Activated effector memory CD4-positive, alpha-beta T cell treated with anti-CD3 and anti-CD28 coated beads, Interleukin-2, amount 50 U/mL, for 16 hours (primary cell): ENCODE data around the gene FITM1.

ENCODE experiments used
- DNase-seq: peaks from one replicate; pipeline ENCODE4 v3.0.0-alpha.2; 2020

The FITM1 gene

DNA sequence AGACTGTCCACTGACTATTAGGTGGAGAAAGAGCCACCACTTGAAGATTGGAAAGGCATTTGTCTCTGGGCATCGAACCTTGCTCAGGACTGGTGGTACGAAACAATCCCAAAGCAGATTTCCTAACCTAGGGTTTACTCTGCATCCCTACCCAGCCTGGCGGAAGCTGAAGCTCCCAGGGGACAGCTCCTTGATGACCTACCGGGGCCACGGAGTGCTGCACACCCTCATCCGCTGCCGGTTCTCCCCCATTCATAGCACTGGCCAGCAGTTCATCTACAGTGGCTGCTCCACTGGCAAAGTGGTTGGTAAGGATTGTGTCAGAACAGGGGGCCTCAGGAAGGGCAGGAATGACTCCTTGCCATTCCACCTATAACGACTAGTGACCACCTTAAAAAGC lies 9.2 kb upstream of the FITM1 start:
- no peak for DNase-seq

DNA sequence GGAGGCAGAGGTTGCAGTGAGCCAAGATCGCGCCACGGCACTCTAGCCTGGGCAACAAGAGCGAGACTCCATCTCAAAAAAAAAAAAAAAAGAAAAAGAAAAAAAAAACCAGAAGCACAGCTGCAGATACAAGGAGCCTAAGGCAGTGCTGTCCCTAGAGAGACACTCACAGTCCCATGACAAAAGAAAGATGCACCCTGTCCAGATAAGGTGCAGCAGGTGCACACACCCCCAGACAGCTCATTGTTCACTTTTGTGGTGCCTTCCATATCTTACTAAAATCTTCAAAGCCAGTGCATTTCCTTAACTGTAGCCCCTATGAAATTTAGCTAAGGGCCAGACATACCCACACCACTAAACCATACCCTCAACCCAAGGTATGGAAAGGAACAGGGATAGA lies 8.0 kb upstream of the FITM1 start:
- DNase-seq, result no peak

DNA sequence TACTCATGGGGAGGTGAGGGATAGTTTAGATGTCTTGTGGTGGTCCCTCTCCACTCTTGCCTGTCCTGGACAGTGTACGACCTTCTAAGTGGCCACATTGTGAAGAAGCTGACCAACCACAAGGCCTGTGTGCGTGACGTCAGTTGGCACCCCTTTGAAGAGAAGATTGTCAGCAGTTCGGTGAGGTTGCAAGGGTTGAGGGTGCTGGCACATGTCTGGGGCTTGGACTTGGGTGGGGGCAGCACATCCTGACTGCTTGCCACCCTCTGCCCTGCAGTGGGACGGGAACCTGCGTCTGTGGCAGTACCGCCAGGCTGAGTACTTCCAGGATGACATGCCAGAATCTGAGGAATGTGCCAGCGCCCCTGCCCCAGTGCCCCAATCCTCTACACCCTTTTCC lies 7.6 kb upstream of the FITM1 start:
- DNase-seq, result no peak

DNA sequence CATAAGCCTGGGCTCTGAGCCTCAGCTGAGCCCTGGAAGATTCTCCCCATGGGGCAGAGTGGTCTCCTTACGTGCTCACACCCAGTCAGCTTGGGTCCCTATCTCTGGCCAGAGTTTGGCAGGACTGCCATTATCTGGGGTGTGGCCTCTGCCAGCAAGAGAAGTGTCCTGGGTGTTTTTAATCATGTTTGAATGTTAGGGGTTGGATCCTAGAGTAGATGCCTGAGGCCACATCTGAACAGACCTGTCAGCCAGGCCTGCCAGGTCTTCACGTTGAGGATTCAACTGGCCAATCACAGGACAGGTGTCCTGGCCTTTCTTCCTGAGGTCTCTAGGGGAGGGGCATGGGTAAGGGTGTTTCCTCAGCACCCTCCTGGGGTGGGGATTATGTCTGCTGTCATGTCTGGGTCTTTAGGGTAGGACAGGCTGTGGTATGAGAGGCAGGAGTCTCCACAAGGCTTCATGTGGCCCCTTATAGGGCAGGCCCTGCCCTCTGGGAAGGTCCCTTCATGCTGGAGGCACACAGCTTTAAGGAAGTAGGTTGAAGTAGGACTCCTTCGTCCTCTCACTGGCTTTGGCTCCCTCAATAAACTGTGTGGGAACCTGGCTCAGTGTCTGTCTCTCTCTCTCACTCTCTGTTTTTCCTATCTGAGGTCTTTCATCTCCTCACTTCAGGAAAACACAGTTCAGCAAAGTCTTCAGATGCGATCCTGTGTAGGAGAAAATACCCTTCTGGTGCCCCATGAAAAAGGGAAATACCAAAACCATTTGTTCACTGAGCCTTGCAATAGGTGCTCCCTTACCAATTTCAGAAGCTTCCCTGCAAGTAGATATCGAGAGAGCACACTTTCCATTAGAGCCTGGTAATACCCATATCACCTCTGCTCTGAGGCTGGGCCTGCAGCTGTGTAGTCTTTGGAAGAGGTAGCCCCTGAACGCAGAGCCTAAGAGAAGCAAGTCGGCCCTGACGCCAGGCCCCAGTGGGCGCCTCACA lies 6.7 kb upstream of the FITM1 start:
- DNase-seq, result no peak

DNA sequence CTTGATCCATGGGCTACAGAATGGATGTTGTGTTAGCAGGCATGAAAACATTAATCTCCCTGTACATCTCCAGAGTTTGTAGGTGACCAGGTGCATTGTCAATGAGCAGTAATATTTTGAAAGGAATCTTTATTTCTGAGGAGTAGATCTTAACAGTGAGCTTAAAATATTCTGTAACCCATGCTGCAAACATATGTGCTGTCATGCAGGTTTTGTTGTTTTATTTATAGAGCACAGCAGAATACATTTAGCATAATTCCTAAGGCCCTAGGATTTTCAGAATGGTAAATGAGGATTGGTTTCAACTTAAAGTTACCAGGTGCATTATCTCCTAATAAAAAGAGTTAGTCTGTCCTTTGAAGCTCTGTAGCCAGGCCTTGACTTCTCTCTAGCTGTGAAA lies 3.5 kb upstream of the FITM1 start:
- DNase-seq, result no peak

DNA sequence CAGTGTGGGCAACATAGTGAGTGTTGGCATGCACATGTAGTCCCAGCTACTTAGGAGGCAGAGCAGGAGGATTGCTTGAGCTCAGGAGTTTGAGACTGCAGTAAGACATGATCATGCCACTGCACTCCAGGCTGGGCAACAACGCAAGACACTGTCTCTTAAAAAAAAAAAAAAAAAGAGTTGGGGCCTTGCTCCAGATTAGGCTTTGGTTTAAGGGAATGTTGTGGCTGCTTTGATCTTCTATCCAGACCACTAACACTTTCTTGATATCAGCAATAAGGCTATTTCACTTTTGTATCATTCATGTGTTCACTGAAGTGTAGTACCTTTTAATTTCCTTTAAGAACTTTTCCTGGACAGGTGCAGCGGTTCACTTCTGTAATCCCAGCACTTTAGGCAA lies 2.8 kb upstream of the FITM1 start:
- no peak for DNase-seq

DNA sequence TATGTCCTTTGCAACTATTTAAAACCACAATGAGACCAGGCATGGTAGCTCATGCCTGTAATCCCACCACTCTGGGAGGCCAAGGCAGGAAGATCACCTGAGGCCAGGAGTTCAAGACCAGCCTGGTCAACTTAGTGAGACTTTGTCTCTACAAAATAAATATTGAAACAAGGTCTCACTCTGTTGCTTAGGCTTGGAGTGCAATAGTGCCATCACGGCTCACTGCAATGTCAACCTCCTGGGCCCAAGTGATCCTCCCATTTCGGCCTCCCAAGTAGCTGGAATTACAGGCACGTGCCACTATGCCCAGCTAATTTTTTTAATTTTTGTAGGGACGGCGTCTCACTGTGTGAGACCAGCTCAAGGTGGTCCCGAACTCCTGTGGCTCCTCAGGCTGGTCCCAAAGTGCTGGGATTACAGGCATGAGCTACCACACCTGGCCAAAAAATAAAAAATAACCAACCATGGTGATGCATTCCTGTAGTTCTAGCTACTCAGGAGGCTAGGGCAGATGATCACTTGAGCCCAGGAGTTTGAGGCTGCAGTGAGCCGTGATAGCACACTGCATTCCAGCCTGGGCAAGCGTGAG lies 955 bp upstream of the FITM1 start:
- DNase-seq, result no peak

DNA sequence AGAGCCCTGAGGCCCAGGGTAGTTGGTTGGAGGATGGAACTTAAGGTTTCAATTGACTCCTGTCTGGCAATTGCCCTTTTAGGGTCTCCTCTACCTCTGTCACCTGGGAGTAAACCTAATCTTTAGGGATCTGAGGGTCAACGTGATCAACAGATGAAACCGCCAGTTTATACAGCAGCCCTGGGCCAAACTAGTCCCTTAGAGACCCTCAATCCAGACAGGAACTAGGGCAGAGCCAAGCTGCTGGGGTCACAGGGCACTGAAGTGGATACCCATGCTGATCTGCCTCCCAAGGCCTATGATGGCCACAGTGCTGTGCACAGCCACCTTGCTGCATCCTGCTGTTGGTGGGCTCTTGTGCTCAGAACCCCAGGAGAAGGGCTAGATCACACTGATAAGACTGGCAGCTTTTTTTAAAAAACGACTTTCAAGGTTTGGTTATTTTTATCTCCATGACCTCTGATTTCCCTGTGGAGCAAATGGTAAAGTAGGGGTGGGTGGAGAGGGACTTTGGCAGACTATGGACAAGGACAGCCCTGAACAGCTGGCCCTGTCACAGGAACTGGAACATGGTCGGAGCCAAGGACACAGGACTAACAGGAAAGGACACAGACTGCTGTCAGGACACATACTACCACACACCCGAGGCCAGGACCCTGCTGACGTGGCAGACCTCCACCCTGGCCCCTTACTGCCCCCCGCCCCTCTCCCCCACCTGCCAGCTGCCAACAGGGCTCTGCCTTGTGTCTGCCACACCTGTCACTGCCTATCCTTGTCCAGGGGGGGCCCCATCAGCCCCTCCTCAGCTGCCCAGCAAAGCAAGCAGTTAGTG lies 474 bp downstream of the FITM1 start:
- DNase-seq, result peak; percentile 31

DNA sequence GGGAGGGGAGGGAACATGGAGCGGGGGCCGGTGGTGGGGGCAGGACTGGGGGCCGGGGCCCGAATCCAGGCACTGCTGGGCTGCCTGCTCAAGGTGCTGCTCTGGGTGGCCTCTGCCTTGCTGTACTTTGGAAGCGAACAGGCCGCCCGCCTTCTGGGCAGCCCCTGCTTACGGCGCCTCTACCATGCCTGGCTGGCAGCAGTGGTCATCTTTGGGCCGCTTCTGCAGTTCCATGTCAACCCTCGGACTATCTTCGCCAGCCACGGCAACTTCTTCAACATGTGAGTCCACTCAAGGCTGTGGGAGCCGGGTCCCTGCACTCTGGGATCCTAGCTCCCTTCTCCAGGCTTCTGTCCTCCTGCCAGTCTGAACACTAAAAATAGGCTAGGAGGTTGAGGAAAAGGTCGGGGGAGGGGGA lies 1.1 kb downstream of the FITM1 start:
- DNase-seq, result peak; percentile 57

DNA sequence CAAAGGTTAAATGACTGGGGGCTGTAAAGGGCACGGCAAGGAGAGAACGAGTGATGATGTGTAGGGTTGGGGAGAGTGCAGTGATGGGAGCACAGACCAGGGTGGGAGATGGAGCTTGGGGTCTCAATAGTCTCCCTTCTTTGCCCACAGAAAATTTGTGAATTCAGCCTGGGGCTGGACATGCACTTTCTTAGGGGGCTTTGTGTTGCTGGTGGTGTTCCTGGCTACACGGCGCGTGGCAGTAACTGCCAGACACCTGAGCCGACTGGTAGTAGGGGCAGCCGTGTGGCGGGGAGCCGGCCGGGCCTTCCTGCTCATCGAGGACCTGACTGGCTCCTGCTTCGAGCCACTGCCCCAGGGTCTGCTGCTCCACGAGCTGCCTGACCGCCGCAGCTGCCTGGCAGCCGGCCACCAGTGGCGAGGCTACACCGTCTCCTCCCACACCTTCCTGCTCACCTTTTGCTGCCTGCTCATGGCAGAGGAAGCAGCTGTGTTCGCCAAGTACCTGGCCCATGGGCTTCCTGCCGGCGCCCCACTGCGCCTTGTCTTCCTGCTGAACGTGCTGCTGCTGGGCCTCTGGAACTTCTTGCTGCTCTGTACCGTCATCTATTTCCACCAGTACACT lies 1.7 kb downstream of the FITM1 start:
- DNase-seq, result peak; percentile 73

DNA sequence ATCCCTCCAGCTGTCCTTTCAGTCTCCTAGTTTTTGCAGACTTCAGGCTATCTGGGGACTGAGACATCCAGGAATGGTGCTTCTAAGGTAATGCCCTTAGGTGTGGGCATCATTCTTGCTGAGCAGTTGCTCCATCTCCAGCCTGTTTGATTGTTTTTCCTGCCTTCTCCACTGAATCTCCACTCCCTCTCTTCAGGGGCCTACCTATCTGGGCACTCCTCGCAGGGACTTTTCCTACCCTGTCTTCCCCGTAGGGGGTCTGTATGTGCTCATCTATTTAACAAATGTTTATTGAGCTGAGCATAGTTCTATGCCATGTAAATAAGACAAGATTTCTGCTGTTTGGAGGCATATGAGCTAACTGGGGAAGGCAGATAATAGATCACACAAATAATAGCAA lies 2.5 kb downstream of the FITM1 start:
- no peak for DNase-seq

DNA sequence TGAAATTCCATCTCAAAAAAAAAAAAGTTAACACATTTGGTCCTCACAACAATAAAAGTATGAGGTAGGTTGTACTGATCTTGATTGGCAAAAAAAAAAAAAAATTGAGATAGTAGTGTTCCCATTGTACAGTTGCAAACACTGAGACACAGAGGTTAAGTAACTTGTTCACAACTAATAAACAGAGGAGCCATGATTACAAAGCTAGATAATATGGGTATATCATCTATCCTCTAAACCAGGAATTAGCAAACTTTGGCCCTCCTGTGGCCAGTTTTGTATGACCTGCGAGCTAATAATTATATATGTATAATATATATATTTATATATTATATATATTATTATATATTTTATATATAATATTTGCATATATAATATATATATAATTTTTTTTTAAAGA lies 3.3 kb downstream of the FITM1 start:
- DNase-seq, result no peak

DNA sequence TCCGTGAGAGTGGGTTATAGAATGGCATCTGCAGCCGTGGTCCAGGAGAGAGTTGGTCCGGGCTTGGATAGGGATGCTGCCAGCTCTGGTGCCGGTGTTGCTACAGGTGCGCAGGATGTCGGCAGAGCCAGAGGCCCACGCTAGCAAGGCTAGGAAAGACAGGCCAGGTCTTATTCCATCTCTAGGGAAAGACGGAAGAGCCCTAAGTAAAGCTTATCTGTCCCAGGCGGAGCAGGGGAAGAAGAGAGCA lies 5.0 kb downstream of the FITM1 start:
- DNase-seq, result no peak

DNA sequence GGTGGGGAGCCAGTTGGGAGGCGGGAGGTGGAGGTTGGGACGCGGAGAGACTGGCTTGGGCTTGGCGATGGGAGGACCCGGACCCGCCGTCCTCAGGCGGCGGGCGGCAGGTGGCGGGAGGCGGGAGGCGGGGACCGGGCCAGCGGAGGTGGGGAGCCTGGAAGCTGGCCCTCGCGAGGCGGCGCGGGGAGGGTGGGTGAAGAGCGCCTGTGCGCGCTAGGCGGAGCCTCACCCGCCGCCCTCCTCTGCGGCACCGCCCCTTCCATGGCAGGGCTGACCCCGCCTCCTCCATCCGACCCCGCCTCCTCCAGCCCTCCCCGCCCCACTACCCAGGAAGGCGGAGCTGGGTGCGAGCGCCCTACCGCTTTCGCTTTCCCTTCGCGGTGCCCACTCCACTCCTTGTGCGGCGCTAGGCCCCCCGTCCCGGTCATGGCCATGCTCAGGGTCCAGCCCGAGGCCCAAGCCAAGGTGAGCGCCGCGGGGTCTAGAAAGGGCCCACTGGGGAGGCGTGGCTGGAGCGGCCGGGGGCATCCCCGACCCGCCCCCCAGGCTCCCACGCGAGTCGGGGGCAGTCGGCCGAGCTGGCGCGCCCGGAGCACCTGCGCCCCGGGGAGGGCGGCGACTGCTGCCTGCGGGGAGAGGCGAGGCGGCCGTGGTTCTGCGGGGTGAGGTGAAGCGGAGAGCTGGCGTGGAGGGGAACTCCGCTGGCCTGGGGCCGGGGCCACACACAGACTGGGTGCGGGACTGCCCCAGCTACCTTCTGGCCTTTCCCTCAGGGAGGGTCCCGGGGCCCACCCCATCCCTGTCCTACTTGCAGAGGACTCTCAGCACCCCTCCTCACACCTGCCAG lies 5.6 kb downstream of the FITM1 start, which contains the start of gene PSME1:
TSS of gene PSME1 (plus strand) at position 361 of the 850 bp plus-strand sequence. CDS start at position 430, 69 bp downstream.
- peak; percentile 97 for DNase-seq

DNA sequence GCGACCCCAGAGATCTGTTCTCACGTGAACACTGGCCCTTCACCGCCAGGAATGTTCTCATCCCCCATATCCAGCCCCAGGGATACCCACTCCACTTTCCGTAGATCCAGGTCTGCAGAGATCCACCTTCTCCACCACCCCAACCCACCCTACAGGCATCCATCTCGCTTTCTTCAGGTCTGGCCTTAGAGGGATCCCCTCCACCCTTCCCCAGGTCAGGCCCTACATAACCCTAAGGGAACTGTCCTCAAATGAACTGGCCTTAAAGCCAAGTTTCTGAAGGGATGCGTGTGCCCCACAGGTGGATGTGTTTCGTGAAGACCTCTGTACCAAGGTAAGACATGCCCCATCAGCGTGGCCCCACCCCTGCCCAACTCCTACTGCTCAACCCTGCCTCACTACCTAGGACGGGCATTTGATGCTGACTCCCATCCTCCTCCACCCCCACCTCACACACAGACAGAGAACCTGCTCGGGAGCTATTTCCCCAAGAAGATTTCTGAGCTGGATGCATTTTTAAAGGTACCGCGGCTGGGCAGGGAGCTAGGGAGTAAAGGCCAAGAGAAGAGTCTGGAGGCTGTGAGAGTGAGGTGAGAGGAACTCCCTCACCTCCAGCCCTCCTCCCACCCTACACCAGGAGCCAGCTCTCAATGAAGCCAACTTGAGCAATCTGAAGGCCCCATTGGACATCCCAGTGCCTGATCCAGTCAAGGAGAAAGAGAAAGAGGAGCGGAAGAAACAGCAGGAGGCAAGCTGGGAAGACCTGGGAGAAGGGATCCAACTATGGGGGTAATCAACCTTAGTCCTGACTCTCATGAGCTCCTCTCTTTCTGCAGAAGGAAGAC lies 6.4 kb downstream of the FITM1 start:
- no peak for DNase-seq

DNA sequence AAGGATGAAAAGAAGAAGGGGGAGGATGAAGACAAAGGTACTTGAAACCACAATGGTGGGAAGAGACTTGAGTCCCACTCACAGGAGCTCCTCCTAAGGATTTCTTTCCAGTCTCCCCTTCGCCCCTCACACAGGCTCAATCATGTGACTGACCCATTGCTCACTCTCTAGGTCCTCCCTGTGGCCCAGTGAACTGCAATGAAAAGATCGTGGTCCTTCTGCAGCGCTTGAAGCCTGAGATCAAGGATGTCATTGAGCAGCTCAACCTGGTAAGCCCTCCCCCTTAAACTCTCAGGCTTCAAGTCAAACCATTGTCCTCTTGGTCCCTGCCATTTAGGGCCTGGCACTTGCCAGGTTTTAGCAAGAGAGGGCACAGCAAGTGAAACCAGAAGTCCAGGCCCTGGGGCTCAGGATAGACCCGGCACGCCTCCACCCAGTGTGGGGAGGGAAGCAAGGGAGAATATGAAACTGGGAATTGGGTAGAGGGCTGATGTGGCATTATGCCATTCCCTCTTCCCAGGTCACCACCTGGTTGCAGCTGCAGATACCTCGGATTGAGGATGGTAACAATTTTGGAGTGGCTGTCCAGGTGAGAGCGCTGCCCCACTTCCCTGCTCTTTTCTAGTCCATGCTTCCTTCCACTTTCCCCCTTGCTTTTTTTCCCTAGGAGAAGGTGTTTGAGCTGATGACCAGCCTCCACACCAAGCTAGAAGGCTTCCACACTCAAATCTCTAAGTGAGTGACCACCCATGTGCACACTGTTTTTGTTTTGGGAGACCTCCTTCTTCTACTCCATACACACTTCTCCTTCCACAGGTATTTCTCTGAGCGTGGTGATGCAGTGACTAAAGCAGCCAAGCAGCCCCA lies 7.3 kb downstream of the FITM1 start:
- DNase-seq, result no peak

DNA sequence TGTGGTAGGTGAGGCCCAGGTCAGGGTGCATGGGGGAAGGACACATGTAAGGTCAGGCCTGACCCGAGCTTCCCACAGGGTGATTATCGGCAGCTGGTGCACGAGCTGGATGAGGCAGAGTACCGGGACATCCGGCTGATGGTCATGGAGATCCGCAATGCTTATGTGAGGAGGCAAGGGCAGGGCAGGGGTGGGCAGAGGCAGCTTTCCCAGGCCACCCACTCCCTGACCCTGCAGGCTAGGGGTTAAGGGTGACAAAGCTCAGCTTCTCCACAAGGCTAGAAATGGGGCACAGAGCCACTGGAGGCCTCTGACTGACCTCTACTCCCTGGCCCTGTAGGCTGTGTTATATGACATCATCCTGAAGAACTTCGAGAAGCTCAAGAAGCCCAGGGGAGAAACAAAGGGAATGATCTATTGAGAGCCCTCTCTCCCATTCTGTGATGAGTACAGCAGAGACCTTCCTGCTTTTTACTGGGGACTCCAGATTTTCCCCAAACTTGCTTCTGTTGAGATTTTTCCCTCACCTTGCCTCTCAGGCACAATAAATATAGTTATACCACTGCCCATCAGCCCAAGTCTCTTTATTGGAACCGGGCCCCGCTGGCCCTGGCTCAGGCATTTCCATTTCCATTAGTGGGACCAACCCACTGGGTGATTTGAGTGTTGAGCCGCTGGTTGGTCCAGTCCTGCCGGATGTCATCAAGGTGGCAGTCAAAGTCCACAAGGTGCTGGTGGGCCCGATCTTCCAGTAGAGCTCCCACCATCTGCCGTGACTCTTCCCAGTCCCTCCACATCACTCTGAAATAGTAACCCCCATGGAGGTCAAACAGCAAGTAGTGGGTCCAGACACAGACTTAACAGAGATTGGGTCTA lies 8.2 kb downstream of the FITM1 start:
- no peak for DNase-seq

DNA sequence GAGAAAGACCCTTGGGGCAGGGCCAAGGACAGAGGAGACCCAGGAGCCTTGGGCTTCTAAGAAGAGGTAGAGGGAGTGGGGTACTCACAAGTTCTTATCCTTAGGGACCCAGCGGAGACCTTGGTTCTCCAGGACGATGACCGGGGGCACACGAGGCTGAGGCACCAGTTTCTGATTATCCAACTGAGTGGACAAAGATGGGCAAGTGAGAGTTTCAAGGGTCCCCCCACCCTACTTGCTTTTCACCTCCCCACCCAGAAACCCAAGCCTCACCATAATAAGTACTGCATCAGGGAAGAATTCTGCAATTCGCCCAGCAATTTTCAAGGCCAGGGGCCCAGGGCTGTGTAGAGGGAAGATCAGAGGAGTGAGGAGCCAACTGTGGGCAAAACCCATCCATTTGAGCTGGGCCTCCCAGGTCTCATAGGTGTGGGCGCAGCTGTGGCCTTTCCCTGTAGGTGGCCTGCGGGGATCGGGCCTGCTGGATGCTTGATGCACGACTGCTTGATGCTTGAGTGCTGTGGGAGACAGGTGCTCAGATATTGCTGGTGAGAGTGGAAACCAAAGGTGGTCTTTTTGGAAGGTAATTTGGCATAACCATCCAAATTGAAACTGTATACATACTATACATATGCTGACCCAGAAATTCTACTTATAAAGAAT lies 8.9 kb downstream of the FITM1 start:
- no peak for DNase-seq
